Endothelial cell of umbilical vein (primary cell): Measurements from ENCODE around the gene ALK.

Experiments
- EZH2 ChIP-seq: IDR thresholded peaks from 2 replicates; pipeline ENCODE4 v1.6.1; 2012; ENCODE audit warnings: borderline replicate concordance, low read depth, mild to moderate bottlenecking, moderate library complexity, low read length, inconsistent platforms; ENCODE audit not compliant: severe bottlenecking
- POLR2A ChIP-seq: IDR thresholded peaks from 2 replicates; pipeline ENCODE4 v1.6.1; 2012; ENCODE audit warnings: low read depth, mild to moderate bottlenecking, control low read depth, low read length
- POLR2AphosphoS5 ChIP-seq: IDR thresholded peaks from 2 replicates; pipeline ENCODE4 v1.6.1; 2012; ENCODE audit warnings: low read depth, mild to moderate bottlenecking, control low read depth, low read length, moderate library complexity; ENCODE audit not compliant: insufficient read depth
- TF ChIP-seq, protein P1 (sequence below), 2 donors: IDR thresholded peaks; 1 replicate in 1 of 2; 2 replicates in 1 of 2; pipeline ENCODE4 v1.5.1; 2011; ENCODE audit warnings: low read length in 2 of 2, mild to moderate bottlenecking in 2 of 2, moderate library complexity in 2 of 2, control low read depth in 1 of 2, inconsistent platforms in 1 of 2, low read depth in 1 of 2; ENCODE audit not compliant: insufficient read depth in 1 of 2; ENCODE audit errors: extremely low read depth in 1 of 2
- TF ChIP-seq, protein P2 (sequence below): IDR thresholded peaks from 2 replicates; pipeline ENCODE4 v1.6.1; 2011; ENCODE audit not compliant: insufficient read depth, insufficient read length

DNA sequence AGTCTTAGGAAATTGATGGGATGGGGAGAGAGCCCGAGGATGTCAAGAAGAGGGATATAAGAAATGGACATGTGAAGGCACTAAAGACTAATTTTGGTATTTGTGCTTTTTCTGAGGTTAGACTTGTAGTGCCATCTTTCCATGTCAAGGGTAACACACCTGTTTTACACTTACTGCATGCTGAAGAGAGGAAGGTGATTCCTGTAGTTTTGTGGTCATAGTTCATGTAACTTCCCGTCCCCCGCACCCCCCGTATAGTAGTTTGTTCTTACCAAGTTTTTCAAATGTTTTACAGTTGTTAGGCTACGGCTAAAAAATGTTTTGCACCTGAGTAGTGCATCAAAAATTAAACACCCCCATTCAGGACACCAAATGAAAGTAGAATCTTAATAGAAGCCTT is 732.3 kb downstream of the ALK start:
- TF ChIP-seq, protein P1, sequence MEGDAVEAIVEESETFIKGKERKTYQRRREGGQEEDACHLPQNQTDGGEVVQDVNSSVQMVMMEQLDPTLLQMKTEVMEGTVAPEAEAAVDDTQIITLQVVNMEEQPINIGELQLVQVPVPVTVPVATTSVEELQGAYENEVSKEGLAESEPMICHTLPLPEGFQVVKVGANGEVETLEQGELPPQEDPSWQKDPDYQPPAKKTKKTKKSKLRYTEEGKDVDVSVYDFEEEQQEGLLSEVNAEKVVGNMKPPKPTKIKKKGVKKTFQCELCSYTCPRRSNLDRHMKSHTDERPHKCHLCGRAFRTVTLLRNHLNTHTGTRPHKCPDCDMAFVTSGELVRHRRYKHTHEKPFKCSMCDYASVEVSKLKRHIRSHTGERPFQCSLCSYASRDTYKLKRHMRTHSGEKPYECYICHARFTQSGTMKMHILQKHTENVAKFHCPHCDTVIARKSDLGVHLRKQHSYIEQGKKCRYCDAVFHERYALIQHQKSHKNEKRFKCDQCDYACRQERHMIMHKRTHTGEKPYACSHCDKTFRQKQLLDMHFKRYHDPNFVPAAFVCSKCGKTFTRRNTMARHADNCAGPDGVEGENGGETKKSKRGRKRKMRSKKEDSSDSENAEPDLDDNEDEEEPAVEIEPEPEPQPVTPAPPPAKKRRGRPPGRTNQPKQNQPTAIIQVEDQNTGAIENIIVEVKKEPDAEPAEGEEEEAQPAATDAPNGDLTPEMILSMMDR (IDR thresholded peaks at IDR 0.05; ENCODE audit: extremely low read depth in 1 of 2, insufficient read depth in 1 of 2, low read depth in 1 of 2, low read length in 2 of 2), result no peak
- TF ChIP-seq, protein P2, sequence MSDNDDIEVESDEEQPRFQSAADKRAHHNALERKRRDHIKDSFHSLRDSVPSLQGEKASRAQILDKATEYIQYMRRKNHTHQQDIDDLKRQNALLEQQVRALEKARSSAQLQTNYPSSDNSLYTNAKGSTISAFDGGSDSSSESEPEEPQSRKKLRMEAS, result no peak
- TF ChIP-seq POLR2AphosphoS5 (no peak), POLR2A (no peak), EZH2 (no peak)
